AG09319 (cell line): ENCODE data around the gene TSPAN13.

Source experiments
- DNase-seq: peaks from one replicate; pipeline ENCODE4 v3.0.0-alpha.2; 2010; ENCODE audit warnings: low read depth; ENCODE audit errors: extremely low read depth
- TF ChIP-seq, protein P1 (sequence below): IDR thresholded peaks from 2 replicates; pipeline ENCODE4 v1.5.1; 2011; ENCODE audit warnings: low read depth, mild to moderate bottlenecking, inconsistent platforms, low read length, moderate library complexity

Gene TSPAN13

DNA sequence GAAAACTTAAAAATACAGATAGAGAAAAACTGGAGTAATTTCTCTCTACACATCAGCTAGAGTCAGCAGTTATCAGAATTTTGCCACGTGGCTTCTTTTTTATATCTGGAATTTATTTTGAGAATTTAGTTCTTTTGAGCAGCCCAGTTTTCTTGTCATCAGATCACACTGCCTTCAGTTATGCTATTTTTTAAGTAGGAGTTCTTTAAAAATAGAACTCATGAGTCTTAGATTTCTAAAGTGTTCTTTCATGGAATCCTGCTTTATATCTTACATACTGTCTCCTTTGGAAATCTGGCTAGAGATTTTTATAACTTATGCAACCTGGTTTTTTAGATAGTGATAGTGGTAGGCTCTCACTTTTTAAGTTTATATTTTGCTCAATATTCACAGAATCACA, 27.0 kb downstream of the TSPAN13 start:
- no peak for DNase-seq
- TF ChIP-seq, protein P1, sequence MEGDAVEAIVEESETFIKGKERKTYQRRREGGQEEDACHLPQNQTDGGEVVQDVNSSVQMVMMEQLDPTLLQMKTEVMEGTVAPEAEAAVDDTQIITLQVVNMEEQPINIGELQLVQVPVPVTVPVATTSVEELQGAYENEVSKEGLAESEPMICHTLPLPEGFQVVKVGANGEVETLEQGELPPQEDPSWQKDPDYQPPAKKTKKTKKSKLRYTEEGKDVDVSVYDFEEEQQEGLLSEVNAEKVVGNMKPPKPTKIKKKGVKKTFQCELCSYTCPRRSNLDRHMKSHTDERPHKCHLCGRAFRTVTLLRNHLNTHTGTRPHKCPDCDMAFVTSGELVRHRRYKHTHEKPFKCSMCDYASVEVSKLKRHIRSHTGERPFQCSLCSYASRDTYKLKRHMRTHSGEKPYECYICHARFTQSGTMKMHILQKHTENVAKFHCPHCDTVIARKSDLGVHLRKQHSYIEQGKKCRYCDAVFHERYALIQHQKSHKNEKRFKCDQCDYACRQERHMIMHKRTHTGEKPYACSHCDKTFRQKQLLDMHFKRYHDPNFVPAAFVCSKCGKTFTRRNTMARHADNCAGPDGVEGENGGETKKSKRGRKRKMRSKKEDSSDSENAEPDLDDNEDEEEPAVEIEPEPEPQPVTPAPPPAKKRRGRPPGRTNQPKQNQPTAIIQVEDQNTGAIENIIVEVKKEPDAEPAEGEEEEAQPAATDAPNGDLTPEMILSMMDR: no peak

GRCh38 chr7:16785321-16785720, 31.8 kb downstream of the TSPAN13 start:
- DNase-seq: no peak
- TF ChIP-seq, protein P1: no peak

- DNase-seq: no peak
- TF ChIP-seq, protein P1: no peak
Measured at GRCh38 chr7:16785846-16786245, 32.3 kb downstream of the TSPAN13 start.

DNA sequence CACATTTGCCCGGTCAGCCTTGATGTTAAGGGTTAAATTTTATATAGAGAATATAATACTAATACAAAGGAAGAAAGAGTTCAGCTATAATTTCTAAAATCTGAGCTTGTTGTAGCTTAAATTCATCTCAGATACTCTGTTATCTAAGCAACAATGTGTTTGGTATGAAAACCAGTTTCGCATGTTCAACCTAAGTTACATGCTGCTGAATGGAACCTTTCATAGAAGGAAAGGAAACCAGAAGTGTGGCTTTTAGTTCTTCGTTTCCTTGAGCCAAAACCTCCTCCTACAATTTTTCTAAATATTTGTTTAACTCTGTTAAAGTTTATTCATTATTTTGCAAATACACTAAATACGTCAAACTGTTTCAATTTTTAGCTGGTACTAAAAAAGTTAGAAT, 32.7 kb downstream of the TSPAN13 start:
- TF ChIP-seq, protein P1: no peak
- DNase-seq: no peak

DNA sequence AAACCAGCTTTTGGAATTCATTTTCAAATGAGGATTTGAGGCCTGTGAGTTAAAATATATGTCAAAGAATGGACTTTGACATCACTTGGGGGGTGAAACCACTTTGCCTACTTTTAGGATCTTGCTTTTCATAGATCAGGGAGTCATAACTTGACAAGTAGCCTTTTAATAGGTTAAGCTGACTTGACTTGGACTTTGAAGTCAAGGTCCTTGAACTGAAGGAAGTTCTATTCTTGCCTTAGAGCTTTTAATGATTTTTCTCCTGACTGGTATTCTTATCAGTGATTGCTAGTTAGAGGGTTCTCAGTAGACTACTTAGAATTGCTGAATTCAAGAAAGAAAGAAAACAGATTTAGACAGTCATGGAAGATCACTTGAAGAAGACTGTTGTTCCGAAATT, 33.6 kb downstream of the TSPAN13 start:
- TF ChIP-seq, protein P1: no peak
- no peak for DNase-seq

- DNase-seq: no peak
- TF ChIP-seq, protein P1: no peak
Measured at GRCh38 chr7:16791071-16791470, 37.5 kb downstream of the TSPAN13 start.

- TF ChIP-seq, protein P1: no peak
- no peak for DNase-seq
Measured at GRCh38 chr7:16791905-16792698, 38.5 kb downstream of the TSPAN13 start.
